ENCODE results near the gene HOXA11. TPM values are rescaled to one million over a fixed set of nuclear protein-coding genes. Genes with fewer than 3 reads are reported as not detected.

The HOXA11 gene
- total and polyA plus RNA-seq, 2 of the 4 experiments (the other 2 are of a cell fraction), result 0.05 TPM; not detected in 1

GRCh38 chr7:27179030-27179429 is 6.0 kb downstream of the HOXA11 start:
- H3K9me3 ChIP-seq (ENCODE audit: control insufficient read depth, insufficient read depth, low read length), result peaks cover 4% of the 10 kb centered on the region; the same call in 1 of the 2 replicates
- no peak overlapping the region for H3K18ac ChIP-seq (ENCODE audit: low read depth, low read length)
- no peaks in the 10 kb centered on the region for H3K9me1 ChIP-seq (ENCODE audit: insufficient read depth, low read length)
- H3K9ac ChIP-seq (ENCODE audit: low read depth, low read length), result no peak overlapping the region
- 60% methylated on average over 4 of the region's 14 CpGs; no CpG with 5 or more reads in 1 of the 2 experiments for WGBS, 2 experiments (ENCODE audit: extremely low coverage in 2 of 2, insufficient read length in 1 of 2)
- H3K4ac ChIP-seq (ENCODE audit: low read depth, low read length), result no peak overlapping the region
- H2BK120ac ChIP-seq (ENCODE audit: low read depth, low read length), result no peak overlapping the region
- no peaks in the 10 kb centered on the region for H3K36me3 ChIP-seq (ENCODE audit: control insufficient read depth, insufficient read depth, low read length)
- dilution Hi-C loops (cut with HindIII; ENCODE audit: low sequenced_read_pairs, unreplicated experiment) (no loop called here), intact Hi-C loops (cut with micrococcal nuclease) (no loop called here), in situ Hi-C loops (cut with MboI; ENCODE audit: low sequenced_read_pairs) (no loop called here)
- H3K27me3 ChIP-seq (ENCODE audit: control insufficient read depth, insufficient read depth, low read length), result peaks cover 88% of the 10 kb centered on the region
- H2AK5ac ChIP-seq (ENCODE audit: low read depth, low read length), result no peak overlapping the region
- no peak overlapping the region for H4K91ac ChIP-seq (ENCODE audit: insufficient read depth, low read depth, low read length)
- no peak overlapping the region for H2AFZ ChIP-seq (replicated peaks; ENCODE audit: low read length, poor library complexity)
- BruUV-seq (replicated peaks), result no TSS peak
- TF ChIP-seq NFE2L2 (IDR thresholded peaks at IDR 0.05; ENCODE audit: low read depth, low read length), result no peak
- TF ChIP-seq SMC3 (IDR thresholded peaks at IDR 0.05; ENCODE audit: low read depth, low read length), result no peak
- TF ChIP-seq RCOR1 (IDR thresholded peaks at IDR 0.05; ENCODE audit: insufficient replicate concordance, low read length), result no peak
- no peak for TF ChIP-seq BHLHE40 (IDR thresholded peaks at IDR 0.05; ENCODE audit: low read depth, low read length)
- no peak for TF ChIP-seq CHD1 (IDR thresholded peaks at IDR 0.05; ENCODE audit: low read depth, low read length)
- TF ChIP-seq MAFK (IDR thresholded peaks at IDR 0.05; ENCODE audit: low read depth, low read length), result no peak
- no peak for TF ChIP-seq RFX5 (IDR thresholded peaks at IDR 0.05; ENCODE audit: low read depth, low read length)
- TF ChIP-seq FOS (IDR thresholded peaks at IDR 0.05; ENCODE audit: low read depth, low read length), result no peak
- no peak for TF ChIP-seq MXI1 (IDR thresholded peaks at IDR 0.05; ENCODE audit: borderline replicate concordance, low read depth, low read length)
- TF ChIP-seq RAD21 (IDR thresholded peaks at IDR 0.05; ENCODE audit: low read length), result no peak
- no peak for TF ChIP-seq CTCF (conservative IDR thresholded peaks at IDR 0.05; ENCODE audit: low read depth, low read length)
- no peak for TF ChIP-seq CEBPB (IDR thresholded peaks at IDR 0.05; ENCODE audit: low read depth, low read length)
- no peak for TF ChIP-seq MAZ (IDR thresholded peaks at IDR 0.05; ENCODE audit: borderline replicate concordance, low read depth, low read length)
- TF ChIP-seq USF2 (IDR thresholded peaks at IDR 0.05; ENCODE audit: low read depth, low read length), result no peak
- TF ChIP-seq ELK1 (IDR thresholded peaks at IDR 0.05; ENCODE audit: borderline replicate concordance, low read depth, low read length), result no peak
- no peak overlapping the region for H3K14ac ChIP-seq (replicated peaks; ENCODE audit: low read depth, low read length)
- H3K23ac ChIP-seq (ENCODE audit: low read depth, low read length), result no peak overlapping the region
- H3K79me1 ChIP-seq (ENCODE audit: low read depth in 1 of 2, low read length in 2 of 2), result no peaks in the 10 kb centered on the region
- H4K5ac ChIP-seq (ENCODE audit: low read depth, low read length), result no peak overlapping the region
- ChIA-PET POLR2A (ENCODE audit: unreplicated experiment) (no interaction called here), CTCF (interaction anchor here (0.6 to 1.3 kb wide), 7 partner anchors 11 to 810 kb away, joined by 3 to 8 read pairs (median 4); partner anchors contain the start of gene HOXA5)
- no peak overlapping the region for H3K56ac ChIP-seq (ENCODE audit: extremely low read depth, insufficient read depth, low read length)
- no peaks in the 10 kb centered on the region; the same call in 1 of the 2 replicates for H3K4me1 ChIP-seq (ENCODE audit: control insufficient read depth, insufficient read depth, low read length)
- ATAC-seq (ENCODE audit: low read depth), result no peak
- no peak overlapping the region for H3K4me3 ChIP-seq (ENCODE audit: insufficient read depth, low read depth, low read length)
- H4K8ac ChIP-seq (ENCODE audit: low read depth in 2 of 2, low read length in 2 of 2), result no peak overlapping the region
- H4K20me1 ChIP-seq (ENCODE audit: insufficient read depth, low read length), result 0 out of 2 replicates have a peak, but pooled peaks cover 7% of the 10 kb centered on the region
- no peak overlapping the region for H2BK5ac ChIP-seq (ENCODE audit: low read depth, low read length, poor library complexity, severe bottlenecking)
- no peak overlapping the region for H3K27ac ChIP-seq (ENCODE audit: insufficient read depth, low read length)
- no peak overlapping the region for H3K4me2 ChIP-seq (ENCODE audit: low read depth, low read length)
- no peak overlapping the region for H2BK20ac ChIP-seq (ENCODE audit: low read depth, low read length)
- no peak overlapping the region for H2BK15ac ChIP-seq (ENCODE audit: low read depth, low read length)
- H2AK9ac ChIP-seq (replicated peaks; ENCODE audit: low read depth, low read length, poor library complexity), result no peak overlapping the region
- DNase-seq, result no peak

Measured in IMR-90 (cell line).